Measurements from ENCODE around the gene ZNF76.

ZNF76 gene

DNA sequence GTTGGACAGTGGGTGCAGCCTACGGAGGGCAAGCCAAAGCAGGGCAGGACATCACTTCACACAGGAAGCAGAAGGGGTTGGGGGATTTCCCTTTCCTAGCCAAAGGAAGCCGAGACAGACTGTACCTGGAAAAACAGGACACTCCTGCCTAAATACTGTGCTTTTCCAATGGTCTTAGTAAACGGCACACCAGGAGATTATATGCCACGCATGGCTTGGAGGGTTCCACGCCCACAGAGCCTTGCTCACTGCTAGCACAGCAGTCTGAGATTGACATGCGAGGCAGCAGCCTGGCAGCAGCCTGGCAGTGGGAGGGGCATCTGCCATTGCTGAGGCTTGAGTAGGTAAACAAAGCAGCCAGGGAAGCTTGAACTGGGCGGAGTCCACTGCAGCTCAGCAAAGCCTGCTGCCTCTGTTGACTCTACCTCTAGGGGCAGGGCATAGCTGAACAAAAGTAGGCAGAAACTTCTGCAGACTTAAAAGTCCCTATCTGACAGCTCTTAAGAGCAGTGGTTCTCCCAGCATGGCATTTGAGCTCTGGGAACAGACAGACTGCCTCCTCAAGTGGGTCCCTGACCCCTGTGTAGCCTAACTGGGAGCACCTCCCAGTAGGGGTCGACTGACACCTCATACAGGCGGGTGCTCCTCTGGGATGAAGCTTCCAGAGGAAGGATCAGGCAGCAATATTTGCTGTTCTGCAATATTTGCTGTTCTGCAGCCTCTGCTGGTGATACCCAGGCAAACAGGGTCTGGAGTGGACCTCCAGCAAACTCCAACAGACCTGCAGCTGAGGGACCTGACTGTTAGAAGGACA lies 72.7 kb downstream of the ZNF76 start:
- peak; percentile 69 to 90 for DNase-seq

DNA sequence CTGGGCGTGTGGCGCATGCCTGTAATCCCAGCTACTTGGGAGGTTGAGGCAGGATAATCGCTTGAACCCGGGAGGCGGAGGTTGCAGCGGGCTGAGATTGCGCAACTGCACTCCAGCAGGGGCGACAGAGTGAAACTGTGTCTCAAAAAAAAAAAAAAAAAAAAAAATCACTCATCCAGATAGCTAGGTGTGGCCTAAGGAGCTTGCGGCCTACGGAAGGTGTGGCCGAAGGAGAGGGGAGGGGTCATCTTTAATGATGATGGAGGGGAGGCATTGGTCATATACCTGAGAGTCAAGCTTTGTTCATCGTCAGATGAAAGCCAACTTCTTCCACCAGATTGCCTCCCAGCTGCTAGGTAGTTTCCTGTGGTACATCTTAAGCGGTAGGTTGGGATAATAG lies 82.0 kb downstream of the ZNF76 start:
- no peak for DNase-seq

DNA sequence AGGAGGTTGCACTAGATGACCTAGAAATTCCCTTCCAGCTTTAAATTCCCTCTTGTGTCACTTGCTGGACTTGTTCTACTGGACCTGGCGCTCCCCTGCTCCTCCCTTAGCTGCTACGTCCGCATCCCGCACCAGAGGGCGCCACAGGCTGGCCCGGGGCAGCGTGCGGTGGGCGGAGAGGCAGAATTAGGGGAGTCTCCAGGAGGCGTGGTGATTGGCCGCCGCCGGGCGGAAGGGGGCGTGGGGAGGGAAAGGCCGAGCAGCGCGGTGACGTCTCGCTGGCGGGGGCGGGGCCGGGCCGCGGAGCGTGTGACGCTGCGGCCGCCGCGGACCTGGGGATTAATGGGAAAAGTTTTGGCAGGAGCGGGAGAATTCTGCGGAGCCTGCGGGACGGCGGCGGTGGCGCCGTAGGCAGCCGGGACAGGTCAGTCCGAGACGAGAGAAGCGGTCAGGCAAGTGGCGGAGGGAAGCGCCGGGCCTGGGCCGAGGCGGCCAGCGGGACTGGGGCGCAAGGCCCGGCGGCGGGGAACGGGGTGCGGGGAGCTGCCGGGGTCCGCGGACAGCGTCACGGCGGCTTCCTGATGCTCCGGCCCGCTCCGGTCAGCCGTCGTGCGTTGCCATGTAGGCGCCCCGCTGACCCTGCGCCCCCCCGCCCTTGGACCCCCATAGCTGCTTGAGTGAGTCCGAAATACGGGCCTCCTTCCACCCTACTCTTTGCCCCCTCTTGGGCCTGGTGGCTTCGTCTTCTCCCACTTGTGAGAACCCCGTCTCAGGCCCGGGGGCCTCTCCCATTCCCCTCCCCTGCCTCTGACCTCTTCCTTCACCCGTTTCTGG lies 82.9 kb downstream of the ZNF76 start, which contains the start of gene PPARD:
PPARD (plus strand) TSS at position 301 of the 834 bp plus-strand sequence. CDS start 68,530 bp downstream, outside the sequence.
- DNase-seq, result peak; percentile 91 to 94

DNA sequence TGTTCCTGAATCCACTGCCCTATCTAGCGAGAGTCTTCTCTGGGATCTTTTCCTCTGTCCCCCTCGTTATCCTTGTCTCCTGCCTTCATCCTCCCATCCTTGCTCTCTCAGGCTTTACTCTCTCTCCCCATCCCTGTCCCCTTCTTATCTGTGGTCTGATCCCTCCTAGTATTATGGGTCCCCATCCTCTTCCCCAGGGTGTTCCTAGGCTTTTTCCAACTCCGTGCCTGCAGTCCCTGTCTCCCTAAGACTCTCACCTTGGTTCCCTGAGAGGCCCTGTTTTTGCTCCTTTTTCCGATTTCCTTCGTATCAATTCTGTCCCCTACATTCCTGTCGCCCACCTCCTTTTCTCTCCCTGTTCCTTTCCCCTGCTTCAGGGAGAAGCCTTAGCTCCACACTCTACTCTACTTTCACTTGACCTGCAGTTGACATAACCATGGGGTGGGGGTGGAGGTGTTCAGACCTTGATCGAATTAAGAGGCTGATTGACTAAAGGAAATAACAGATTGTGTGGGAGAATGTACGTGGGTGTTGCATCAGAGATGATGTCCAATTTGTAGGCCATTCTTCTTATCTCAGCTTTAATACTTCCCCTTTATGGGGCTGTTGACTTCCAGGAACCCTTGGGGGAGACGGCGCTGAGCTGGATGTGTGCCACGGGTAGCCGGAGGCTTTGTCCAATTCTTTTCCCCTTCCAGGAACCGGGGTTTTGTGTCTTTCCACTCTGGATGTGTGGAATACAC lies 83.7 kb downstream of the ZNF76 start:
- DNase-seq, result no peak

DNA sequence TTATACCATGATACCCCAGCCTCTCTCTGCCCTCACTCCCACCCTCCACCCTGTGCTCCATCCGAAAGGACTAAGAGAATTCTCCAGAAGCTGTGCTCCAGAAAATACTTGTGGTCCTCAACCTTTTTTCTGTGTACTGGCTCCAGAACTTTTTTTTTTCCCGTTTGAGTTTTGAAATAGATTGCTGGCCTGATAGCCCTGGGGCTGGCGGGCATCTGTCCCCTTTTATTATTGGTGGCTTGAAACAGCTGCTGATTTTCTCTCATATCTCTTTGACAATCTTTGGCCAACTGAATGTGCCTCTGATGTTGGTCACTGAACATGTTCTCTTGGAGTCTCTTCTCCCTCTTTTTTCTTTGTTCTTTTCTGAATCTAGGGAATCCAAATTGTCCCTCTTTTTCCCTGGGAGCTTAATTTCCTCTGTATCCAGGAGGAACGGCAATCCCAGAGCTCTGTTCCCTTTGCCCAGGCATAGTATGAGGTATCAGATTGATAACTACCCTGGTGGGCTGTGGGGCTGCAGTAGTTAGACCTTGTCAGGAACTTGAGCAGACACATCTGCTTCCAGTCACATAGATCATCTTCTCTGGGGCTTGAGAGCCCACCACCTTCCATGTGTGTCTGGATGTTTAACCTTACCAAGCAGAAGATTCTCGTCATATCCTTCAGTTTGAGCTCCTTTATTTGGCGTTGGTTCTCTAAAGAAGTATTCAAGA lies 84.5 kb downstream of the ZNF76 start:
- no peak for DNase-seq

Data from NCI-H2081 (cell line).